H1 (cell line): ENCODE measurements around the gene CNBP. TPM values are rescaled to one million over a fixed set of nuclear protein-coding genes. Genes with fewer than 3 reads are reported as not detected.

Experiments used
- ATF3 ChIP-seq: IDR thresholded peaks from 2 replicates; pipeline ENCODE4 v1.6.1; 2011; ENCODE audit warnings: low read depth, mild to moderate bottlenecking, low read length; ENCODE audit not compliant: insufficient read depth
- CHD7 ChIP-seq: fragments of 300-600 bp; sonication (generic); IDR thresholded peaks from 2 replicates; pipeline ENCODE4 v1.7.1; 2012; ENCODE audit warnings: low read length, moderate library complexity, mild to moderate bottlenecking, inconsistent platforms; ENCODE audit not compliant: insufficient replicate concordance
- CTCF ChIP-seq, 3 experiments: IDR thresholded peaks; 1 replicate in 2 of 3; 2 replicates in 1 of 3; pipeline versions ENCODE4 v1.5.1 to v1.6.1; 2011; ENCODE audit warnings: low read length in 3 of 3, mild to moderate bottlenecking in 3 of 3, inconsistent platforms in 2 of 3, low read depth in 1 of 3, moderate library complexity in 1 of 3; ENCODE audit not compliant: insufficient read depth in 1 of 3; ENCODE audit errors: control extremely low read depth in 1 of 3
- MAX ChIP-seq: IDR thresholded peaks from 2 replicates; pipeline ENCODE4 v1.6.1; 2012; ENCODE audit warnings: inconsistent platforms
- SP1 ChIP-seq: IDR thresholded peaks from 2 replicates; pipeline ENCODE4 v1.6.1; 2011; ENCODE audit warnings: low read depth, low read length
- TEAD4 ChIP-seq: IDR thresholded peaks from 2 replicates; pipeline ENCODE4 v1.6.1; 2012; ENCODE audit warnings: low read depth, low read length, inconsistent platforms, mixed read lengths
- polyA plus RNA-seq, 7 experiments: library from polyadenylated mRNA; depleted of rRNA in 3 of 7; stranded (reverse) in 5 of 7; unstranded in 2 of 7; fragments of >200 nt in 5 of 7; fragments of 200-250 nt in 2 of 7; gene quantifications; 1 replicate in 5 of 7; 2 replicates in 1 of 7; 4 replicates in 1 of 7; pipeline versions ENCODE4 v1.2.1 to v1.2.3, GENCODE V29; 2011 to 2013; ENCODE audit warnings: missing spikeins in 2 of 7, mixed read lengths in 2 of 7
- total RNA-seq: library from RNA; stranded (reverse); fragmentation: NEBNext Ultra II Directional; extraction: Animal tissue kit (Norgen Biotek cat#: 25700); gene quantifications from 2 replicates; pipeline ENCODE4 v1.2.1, GENCODE V29; 2021

Gene CNBP
- total and polyA plus RNA-seq, 2 of the 8 experiments (the other 6 are each of a cell fraction or from before 2014, with no cell fraction given) = 315 to 371 TPM

- no peak for TF ChIP-seq ATF3
- TF ChIP-seq CHD7 = no peak
- TF ChIP-seq CTCF (IDR thresholded peaks at IDR 0.05; ENCODE audit: control extremely low read depth in 1 of 3, insufficient read depth in 1 of 3, low read depth in 1 of 3, low read length in 3 of 3) = no peak
- TF ChIP-seq TEAD4 = no peak
- no peak for TF ChIP-seq MAX
- TF ChIP-seq SP1 = no peak
These were observed 10.5 kb downstream of the CNBP start (continued) for GRCh38 chr3:129173206-129173605.
